Keratinocyte (primary cell): Measurements from ENCODE around the gene ANKS1B. TPM values are rescaled to one million over a fixed set of nuclear protein-coding genes. Genes with fewer than 3 reads are reported as not detected.

Source experiments
- DNase-seq: peaks from one replicate; pipeline ENCODE4 v3.0.0-alpha.2; 2011; ENCODE audit warnings: low read depth, missing footprints, low spot score
- FAIRE-seq: peaks from 2 replicates; lab custom pipeline; 2011; peaks lifted over from hg19 to GRCh38; lab: Jason Lieb, UNC
- H2AFZ ChIP-seq: 2 replicates; pipeline ENCODE4 v1.6.0; 2012; ENCODE audit warnings: low read length, control low read depth, inconsistent platforms; ENCODE audit not compliant: control insufficient read depth
- H3K27ac ChIP-seq: 2 replicates; pipeline ENCODE4 v1.5.1; 2011; ENCODE audit warnings: low read length; ENCODE audit not compliant: control insufficient read depth, insufficient read depth
- H3K27me3 ChIP-seq: 3 replicates; pipeline ENCODE4 v1.6.0; 2011; ENCODE audit warnings: low read length; ENCODE audit not compliant: control insufficient read depth, insufficient read depth; ENCODE audit errors: extremely low read depth
- H3K36me3 ChIP-seq, 2 experiments: 2 replicates in 1 of 2; 3 replicates in 1 of 2; pipeline ENCODE4 v1.5.1; 2011; ENCODE audit warnings: low read length in 2 of 2, mild to moderate bottlenecking in 1 of 2; ENCODE audit not compliant: control insufficient read depth in 2 of 2, insufficient read depth in 2 of 2; ENCODE audit errors: extremely low read depth in 1 of 2
- H3K4me1 ChIP-seq: 3 replicates; pipeline ENCODE4 v1.5.1; 2011; ENCODE audit warnings: low read length; ENCODE audit not compliant: control insufficient read depth, insufficient read depth; ENCODE audit errors: extremely low read depth
- H3K4me2 ChIP-seq: 3 replicates; pipeline ENCODE4 v1.6.0; 2011; ENCODE audit warnings: low read depth, low read length; ENCODE audit not compliant: control insufficient read depth, insufficient read depth; ENCODE audit errors: extremely low read depth
- H3K4me3 ChIP-seq, 3 experiments: fragments of 200-600 bp in 1 of 3; sonication (generic) in 1 of 3; 2 replicates in 2 of 3; 3 replicates in 1 of 3; pipeline ENCODE4 v1.5.1; 2011 to 2016; ENCODE audit warnings: low read length in 3 of 3, mild to moderate bottlenecking in 3 of 3, control low read depth in 2 of 3, inconsistent platforms in 1 of 3, low read depth in 1 of 3, mixed read lengths in 1 of 3, mixed run types in 1 of 3, moderate library complexity in 1 of 3; ENCODE audit not compliant: control insufficient read depth in 2 of 3, insufficient read depth in 2 of 3; ENCODE audit errors: extremely low read depth in 1 of 3
- H3K79me2 ChIP-seq: 2 replicates; pipeline ENCODE4 v1.6.0; 2012; ENCODE audit warnings: low read length; ENCODE audit not compliant: control insufficient read depth, insufficient read depth
- H3K9ac ChIP-seq: 3 replicates; pipeline ENCODE4 v1.6.0; 2011; ENCODE audit warnings: low read length; ENCODE audit not compliant: control insufficient read depth, insufficient read depth; ENCODE audit errors: extremely low read depth
- H3K9me1 ChIP-seq: 3 replicates; pipeline ENCODE4 v1.6.0; 2011; ENCODE audit warnings: low read length; ENCODE audit not compliant: control insufficient read depth, insufficient read depth; ENCODE audit errors: extremely low read depth
- H3K9me3 ChIP-seq: 2 replicates; pipeline ENCODE4 v1.5.1; 2012; ENCODE audit warnings: low read depth, low read length; ENCODE audit not compliant: control insufficient read depth
- H4K20me1 ChIP-seq: 3 replicates; pipeline ENCODE4 v1.6.0; 2011; ENCODE audit warnings: low read length; ENCODE audit not compliant: control insufficient read depth, insufficient read depth; ENCODE audit errors: extremely low read depth
- EZH2 ChIP-seq: IDR thresholded peaks from one replicate; pipeline ENCODE4 v1.6.1; 2012; ENCODE audit warnings: inconsistent platforms, mild to moderate bottlenecking, low read length, moderate library complexity
- dilution Hi-C: fragments of 300-500 bp; cut with MboI; formaldehyde crosslinking; loops from one replicate; pipeline ENCODE4 v1.7.0; 2020; ENCODE audit warnings: low sequenced_read_pairs; ENCODE audit not compliant: extremely low pct_ligation_motif_present
- polyA plus RNA-seq, 5 experiments: library from polyadenylated mRNA; depleted of rRNA in 3 of 5; stranded (reverse) in 3 of 5; stranded (forward) in 1 of 5; unstranded in 1 of 5; fragments of >200 nt; gene quantifications; 1 replicate in 1 of 5; 2 replicates in 3 of 5; 3 replicates in 1 of 5; pipeline versions ENCODE4 v1.2.1 to v1.2.3, GENCODE V29; 2011 to 2012; ENCODE audit warnings: missing spikeins in 2 of 5, low read depth in 1 of 5, low replicate concordance in 1 of 5
- TF ChIP-seq, protein P1 (sequence below), 3 experiments: IDR thresholded peaks in 1 of 3; conservative IDR thresholded peaks in 1 of 3; optimal IDR thresholded peaks in 1 of 3; 2 replicates in 2 of 3; 3 replicates in 1 of 3; pipeline versions ENCODE3 to v1.5.1; 2011; ENCODE audit warnings: low read length in 3 of 3, mild to moderate bottlenecking in 3 of 3, moderate library complexity in 2 of 3, control low read depth in 1 of 3, inconsistent platforms in 1 of 3; ENCODE audit not compliant: insufficient read depth in 2 of 3; ENCODE audit errors: extremely low read depth in 1 of 3

Gene ANKS1B
- polyA plus RNA-seq, 1 donor (not counting 4 experiments of a cell fraction or from before 2014, with no cell fraction given), result not detected

DNA sequence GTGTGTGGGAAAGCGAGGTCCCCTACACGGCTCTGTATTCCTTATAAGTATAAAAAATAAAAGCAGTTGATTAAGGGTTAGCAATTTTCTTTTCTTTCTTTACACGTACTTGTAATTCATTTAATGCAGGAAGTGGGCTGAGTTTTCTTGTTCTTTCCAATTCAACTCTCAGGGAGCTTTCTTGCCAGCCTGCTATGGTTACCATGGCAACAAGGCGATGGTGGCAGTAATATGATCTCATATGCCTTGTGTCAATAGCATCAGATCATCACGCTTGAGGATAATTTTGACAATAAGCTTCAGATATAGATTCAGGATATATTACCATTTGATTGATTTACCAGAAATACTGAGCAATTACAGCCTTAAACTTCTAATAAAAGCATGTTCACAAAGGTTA, 873.1 kb downstream of the ANKS1B start:
- dilution Hi-C loops, result no loop called here
- Histone ChIP-seq H3K27ac (no peak overlapping the region), H3K4me2 (no peak overlapping the region), H3K79me2 (no peaks in the 10 kb centered on the region), H3K9me3 (no peaks in the 10 kb centered on the region), H4K20me1 (no peaks in the 10 kb centered on the region), H3K9ac (no peak overlapping the region), H3K4me1 (no peaks in the 10 kb centered on the region), H3K4me3 (no peak overlapping the region), H3K27me3 (no peaks in the 10 kb centered on the region), H3K36me3 (no peaks in the 10 kb centered on the region), H3K9me1 (no peaks in the 10 kb centered on the region), H2AFZ (no peak overlapping the region)
- TF ChIP-seq, protein P1, sequence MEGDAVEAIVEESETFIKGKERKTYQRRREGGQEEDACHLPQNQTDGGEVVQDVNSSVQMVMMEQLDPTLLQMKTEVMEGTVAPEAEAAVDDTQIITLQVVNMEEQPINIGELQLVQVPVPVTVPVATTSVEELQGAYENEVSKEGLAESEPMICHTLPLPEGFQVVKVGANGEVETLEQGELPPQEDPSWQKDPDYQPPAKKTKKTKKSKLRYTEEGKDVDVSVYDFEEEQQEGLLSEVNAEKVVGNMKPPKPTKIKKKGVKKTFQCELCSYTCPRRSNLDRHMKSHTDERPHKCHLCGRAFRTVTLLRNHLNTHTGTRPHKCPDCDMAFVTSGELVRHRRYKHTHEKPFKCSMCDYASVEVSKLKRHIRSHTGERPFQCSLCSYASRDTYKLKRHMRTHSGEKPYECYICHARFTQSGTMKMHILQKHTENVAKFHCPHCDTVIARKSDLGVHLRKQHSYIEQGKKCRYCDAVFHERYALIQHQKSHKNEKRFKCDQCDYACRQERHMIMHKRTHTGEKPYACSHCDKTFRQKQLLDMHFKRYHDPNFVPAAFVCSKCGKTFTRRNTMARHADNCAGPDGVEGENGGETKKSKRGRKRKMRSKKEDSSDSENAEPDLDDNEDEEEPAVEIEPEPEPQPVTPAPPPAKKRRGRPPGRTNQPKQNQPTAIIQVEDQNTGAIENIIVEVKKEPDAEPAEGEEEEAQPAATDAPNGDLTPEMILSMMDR (optimal IDR thresholded peaks at IDR 0.05 in 1 of 3, IDR thresholded peaks at IDR 0.05 in 1 of 3, conservative IDR thresholded peaks at IDR 0.05 in 1 of 3; ENCODE audit: extremely low read depth in 1 of 3, insufficient read depth in 2 of 3, low read length in 3 of 3), result no peak
- no peak for TF ChIP-seq EZH2
- DNase-seq (no peak), FAIRE-seq (no peak)

DNA sequence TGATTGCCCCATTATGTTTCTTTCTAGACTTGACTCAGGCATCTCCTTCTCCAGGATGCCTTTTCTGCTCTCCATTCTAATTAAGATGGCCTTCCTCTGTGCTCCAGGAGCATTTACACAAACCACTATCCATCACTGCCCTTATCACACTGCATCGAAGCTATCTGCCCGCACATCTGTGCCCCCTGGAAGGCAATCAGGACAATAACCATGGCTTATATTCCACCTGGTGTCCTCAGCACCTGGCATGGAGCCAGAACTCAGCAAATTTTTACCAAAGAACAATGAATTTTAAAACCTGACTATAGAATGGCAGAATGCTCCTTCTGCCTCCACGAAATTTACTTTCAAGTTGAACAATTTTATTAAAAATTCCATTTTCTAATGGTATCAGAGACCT, 873.9 kb downstream of the ANKS1B start:
- no peak for TF ChIP-seq EZH2
- TF ChIP-seq, protein P1 (optimal IDR thresholded peaks at IDR 0.05 in 1 of 3, IDR thresholded peaks at IDR 0.05 in 1 of 3, conservative IDR thresholded peaks at IDR 0.05 in 1 of 3; ENCODE audit: extremely low read depth in 1 of 3, insufficient read depth in 2 of 3, low read length in 3 of 3), result no peak
- Histone ChIP-seq H3K9me1 (no peaks in the 10 kb centered on the region), H3K27me3 (no peaks in the 10 kb centered on the region), H3K4me3 (no peak overlapping the region), H3K9ac (no peak overlapping the region), H3K4me1 (no peaks in the 10 kb centered on the region), H3K79me2 (no peaks in the 10 kb centered on the region), H3K36me3 (no peaks in the 10 kb centered on the region), H3K4me2 (no peak overlapping the region), H2AFZ (no peak overlapping the region), H3K27ac (no peak overlapping the region), H3K9me3 (no peaks in the 10 kb centered on the region), H4K20me1 (no peaks in the 10 kb centered on the region)
- dilution Hi-C loops, result no loop called here
- no peak for DNase-seq
- no peak for FAIRE-seq
